ENCODE measurements around the gene RBM15B. TPM values are rescaled to one million over a fixed set of nuclear protein-coding genes. Genes with fewer than 3 reads are reported as not detected.
"Not testable (repeated sequence)": the region's sequence is repeated elsewhere in the genome, so short reads cannot be mapped to it uniquely, and the experiment has no call there.

The RBM15B gene
- total RNA-seq, 1 experiment from 2014 or later, result 61.1 TPM

DNA sequence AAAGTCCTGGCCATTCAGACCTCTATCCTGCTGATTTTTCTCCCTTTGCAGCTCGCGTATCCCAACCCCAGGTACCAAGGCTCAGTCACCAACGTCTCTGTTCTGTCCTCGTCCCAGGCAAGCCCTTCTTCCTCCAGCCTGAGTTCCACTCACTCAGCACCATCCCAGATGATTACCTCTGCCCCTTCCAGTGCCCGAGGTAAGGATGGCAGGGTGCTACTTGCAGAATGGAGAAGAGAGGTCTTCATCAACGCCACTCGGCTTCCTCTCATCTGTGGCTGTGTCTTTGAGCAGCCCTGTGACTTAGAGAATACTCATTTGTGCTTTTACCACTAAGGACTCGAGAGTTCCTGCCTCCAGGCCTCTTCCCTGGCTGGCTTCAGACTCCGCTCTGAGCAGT is 28.6 kb upstream of the RBM15B start:
- H3K4me2 ChIP-seq (ENCODE audit: insufficient read depth, insufficient read length, low read length), result no peak overlapping the region
- no peaks in the 10 kb centered on the region for H3K79me2 ChIP-seq (ENCODE audit: insufficient read depth, low read length)
- no peak overlapping the region for H2BK12ac ChIP-seq (ENCODE audit: insufficient read length, low read depth, low read length)
- no peak overlapping the region for H3K4me3 Mint-ChIP-seq
- no peaks in the 10 kb centered on the region for H3K27me3 Mint-ChIP-seq (ENCODE audit: low read depth)
- H4K91ac ChIP-seq (ENCODE audit: insufficient read length, low read depth, low read length), result no peak overlapping the region
- no peak overlapping the region for H3K27ac Mint-ChIP-seq
- peaks cover 13 to 16% of the 10 kb centered on the region in 2 experiments for H3K9me3 Mint-ChIP-seq
- H4K5ac ChIP-seq (ENCODE audit: insufficient read length, low read depth, low read length), result no peak overlapping the region
- H3K4me1 Mint-ChIP-seq, result no peaks in the 10 kb centered on the region
- TF ChIP-seq, protein P1, sequence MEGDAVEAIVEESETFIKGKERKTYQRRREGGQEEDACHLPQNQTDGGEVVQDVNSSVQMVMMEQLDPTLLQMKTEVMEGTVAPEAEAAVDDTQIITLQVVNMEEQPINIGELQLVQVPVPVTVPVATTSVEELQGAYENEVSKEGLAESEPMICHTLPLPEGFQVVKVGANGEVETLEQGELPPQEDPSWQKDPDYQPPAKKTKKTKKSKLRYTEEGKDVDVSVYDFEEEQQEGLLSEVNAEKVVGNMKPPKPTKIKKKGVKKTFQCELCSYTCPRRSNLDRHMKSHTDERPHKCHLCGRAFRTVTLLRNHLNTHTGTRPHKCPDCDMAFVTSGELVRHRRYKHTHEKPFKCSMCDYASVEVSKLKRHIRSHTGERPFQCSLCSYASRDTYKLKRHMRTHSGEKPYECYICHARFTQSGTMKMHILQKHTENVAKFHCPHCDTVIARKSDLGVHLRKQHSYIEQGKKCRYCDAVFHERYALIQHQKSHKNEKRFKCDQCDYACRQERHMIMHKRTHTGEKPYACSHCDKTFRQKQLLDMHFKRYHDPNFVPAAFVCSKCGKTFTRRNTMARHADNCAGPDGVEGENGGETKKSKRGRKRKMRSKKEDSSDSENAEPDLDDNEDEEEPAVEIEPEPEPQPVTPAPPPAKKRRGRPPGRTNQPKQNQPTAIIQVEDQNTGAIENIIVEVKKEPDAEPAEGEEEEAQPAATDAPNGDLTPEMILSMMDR (conservative IDR thresholded peaks at IDR 0.05), result no peak
- no peak overlapping the region for H3K18ac ChIP-seq (ENCODE audit: insufficient read length, low read depth, low read length)
- no CpG with 5 or more reads among the region's 9 CpGs for WGBS (ENCODE audit: extremely low coverage, insufficient read length, low lambda C conversion rate)
- no peak overlapping the region for H3K4ac ChIP-seq (ENCODE audit: low read depth, low read length)
- H3K23ac ChIP-seq (ENCODE audit: insufficient read length, low read depth, low read length), result no peak overlapping the region
- no peak overlapping the region for H3K27ac ChIP-seq (ENCODE audit: insufficient read length, low read depth, low read length)
- H2AFZ ChIP-seq (ENCODE audit: low read length), result no peak overlapping the region
- no peak overlapping the region for H2BK20ac ChIP-seq (ENCODE audit: low read depth, low read length, poor library complexity, severe bottlenecking)
- H3K9me3 ChIP-seq (ENCODE audit: control insufficient read depth, low read depth, low read length), result no peaks in the 10 kb centered on the region
- H2BK5ac ChIP-seq (ENCODE audit: insufficient read length, low read length), result no peak overlapping the region
- no peak for DNase-seq
- no peak overlapping the region for H3T11ph ChIP-seq (ENCODE audit: low read length)
- H3K36me3 Mint-ChIP-seq (ENCODE audit: insufficient read depth in 1 of 3, low read depth in 3 of 3), result peaks cover 17 to 54% (median 24%) of the 10 kb centered on the region in 3 experiments
- no peak overlapping the region for H2BK15ac ChIP-seq (ENCODE audit: low read depth, low read length)
- H2AK5ac ChIP-seq (ENCODE audit: insufficient read length, low read length), result no peak overlapping the region
- H3K14ac ChIP-seq (ENCODE audit: insufficient read depth, low read length), result no peak overlapping the region
- H4K8ac ChIP-seq (replicated peaks; ENCODE audit: insufficient read length, low read depth, low read length), result no peak overlapping the region
- H3K23me2 ChIP-seq (ENCODE audit: insufficient read length, low read depth, low read length, poor library complexity, severe bottlenecking), result no peaks in the 10 kb centered on the region
- H4K20me1 ChIP-seq (ENCODE audit: control insufficient read depth, insufficient read depth, insufficient read length), result no peaks in the 10 kb centered on the region
- H3K9ac ChIP-seq (ENCODE audit: extremely low read depth, insufficient read length, low read length), result no peak overlapping the region
- H3K79me1 ChIP-seq (ENCODE audit: insufficient read depth, low read depth, low read length, poor library complexity, severe bottlenecking), result no peaks in the 10 kb centered on the region
- H3K4me1 ChIP-seq (ENCODE audit: insufficient read depth, low read length), result no peaks in the 10 kb centered on the region
- H3K56ac ChIP-seq (ENCODE audit: insufficient read length, low read depth, low read length), result no peak overlapping the region
- H3K27me3 ChIP-seq (ENCODE audit: insufficient read depth, low read length), result no peaks in the 10 kb centered on the region
- no peak overlapping the region for H2BK120ac ChIP-seq (ENCODE audit: low read depth, low read length, poor library complexity, severe bottlenecking)

DNA sequence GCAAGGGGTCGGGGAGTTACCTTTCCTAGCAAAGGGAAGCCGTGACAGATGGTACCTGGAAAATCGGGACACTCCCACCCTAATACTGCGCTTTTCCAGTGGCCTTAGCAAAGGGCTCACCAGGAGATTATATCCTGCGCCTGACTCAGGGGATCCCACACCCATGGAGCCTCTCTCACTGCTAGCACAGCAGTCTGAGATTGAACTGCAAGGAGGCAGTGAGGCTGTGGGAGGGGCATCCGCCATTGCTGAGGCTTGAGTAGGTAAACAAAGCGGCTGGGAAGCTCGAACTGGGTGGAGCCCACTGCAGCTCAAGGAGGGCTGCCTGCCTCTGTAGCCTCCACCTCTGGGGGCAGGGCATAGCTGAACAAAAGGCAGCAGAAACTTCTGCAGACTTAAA is 22.8 kb upstream of the RBM15B start:
- H3T11ph ChIP-seq (ENCODE audit: low read length); H3K14ac ChIP-seq (ENCODE audit: insufficient read depth, low read length); H3K27ac Mint-ChIP-seq; H2BK15ac ChIP-seq (ENCODE audit: low read depth, low read length); H3K27ac ChIP-seq (ENCODE audit: insufficient read length, low read depth, low read length); H4K20me1 ChIP-seq (ENCODE audit: control insufficient read depth, insufficient read depth, insufficient read length); H3K79me1 ChIP-seq (ENCODE audit: insufficient read depth, low read depth, low read length, poor library complexity, severe bottlenecking); H3K18ac ChIP-seq (ENCODE audit: insufficient read length, low read depth, low read length); DNase-seq; H3K56ac ChIP-seq (ENCODE audit: insufficient read length, low read depth, low read length); H2BK12ac ChIP-seq (ENCODE audit: insufficient read length, low read depth, low read length); H2AFZ ChIP-seq (ENCODE audit: low read length); H4K8ac ChIP-seq (replicated peaks; ENCODE audit: insufficient read length, low read depth, low read length); H3K79me2 ChIP-seq (ENCODE audit: insufficient read depth, low read length); H3K4me2 ChIP-seq (ENCODE audit: insufficient read depth, insufficient read length, low read length); H3K4me1 ChIP-seq (ENCODE audit: insufficient read depth, low read length); H3K4me3 Mint-ChIP-seq; H3K27me3 Mint-ChIP-seq (ENCODE audit: low read depth); H3K9me3 ChIP-seq (ENCODE audit: control insufficient read depth, low read depth, low read length); H3K4ac ChIP-seq (ENCODE audit: low read depth, low read length); H3K27me3 ChIP-seq (ENCODE audit: insufficient read depth, low read length); H2AK5ac ChIP-seq (ENCODE audit: insufficient read length, low read length); H3K4me1 Mint-ChIP-seq; H4K5ac ChIP-seq (ENCODE audit: insufficient read length, low read depth, low read length); H3K23ac ChIP-seq (ENCODE audit: insufficient read length, low read depth, low read length); H3K9ac ChIP-seq (ENCODE audit: extremely low read depth, insufficient read length, low read length); H2BK120ac ChIP-seq (ENCODE audit: low read depth, low read length, poor library complexity, severe bottlenecking); H4K91ac ChIP-seq (ENCODE audit: insufficient read length, low read depth, low read length); H2BK5ac ChIP-seq (ENCODE audit: insufficient read length, low read length); H2BK20ac ChIP-seq (ENCODE audit: low read depth, low read length, poor library complexity, severe bottlenecking); H3K23me2 ChIP-seq (ENCODE audit: insufficient read length, low read depth, low read length, poor library complexity, severe bottlenecking): not testable (repeated sequence)
- peaks cover 21 to 23% of the 10 kb centered on the region in 2 experiments for H3K9me3 Mint-ChIP-seq
- peaks cover 16 to 40% (median 27%) of the 10 kb centered on the region in 3 experiments for H3K36me3 Mint-ChIP-seq (ENCODE audit: insufficient read depth in 1 of 3, low read depth in 3 of 3)
- no CpG with 5 or more reads among the region's 8 CpGs for WGBS (ENCODE audit: extremely low coverage, insufficient read length, low lambda C conversion rate)
